GM21423 (cell line): ENCODE data around the gene HHATL.

ENCODE experiments used
- ATAC-seq: cut with Tn5 transposase; IDR thresholded peaks from one replicate; pipeline ENCODE4 v1.9.1; 2021; ENCODE audit warnings: mild to moderate bottlenecking, moderate library complexity; ENCODE audit not compliant: unreplicated experiment

HHATL gene

DNA sequence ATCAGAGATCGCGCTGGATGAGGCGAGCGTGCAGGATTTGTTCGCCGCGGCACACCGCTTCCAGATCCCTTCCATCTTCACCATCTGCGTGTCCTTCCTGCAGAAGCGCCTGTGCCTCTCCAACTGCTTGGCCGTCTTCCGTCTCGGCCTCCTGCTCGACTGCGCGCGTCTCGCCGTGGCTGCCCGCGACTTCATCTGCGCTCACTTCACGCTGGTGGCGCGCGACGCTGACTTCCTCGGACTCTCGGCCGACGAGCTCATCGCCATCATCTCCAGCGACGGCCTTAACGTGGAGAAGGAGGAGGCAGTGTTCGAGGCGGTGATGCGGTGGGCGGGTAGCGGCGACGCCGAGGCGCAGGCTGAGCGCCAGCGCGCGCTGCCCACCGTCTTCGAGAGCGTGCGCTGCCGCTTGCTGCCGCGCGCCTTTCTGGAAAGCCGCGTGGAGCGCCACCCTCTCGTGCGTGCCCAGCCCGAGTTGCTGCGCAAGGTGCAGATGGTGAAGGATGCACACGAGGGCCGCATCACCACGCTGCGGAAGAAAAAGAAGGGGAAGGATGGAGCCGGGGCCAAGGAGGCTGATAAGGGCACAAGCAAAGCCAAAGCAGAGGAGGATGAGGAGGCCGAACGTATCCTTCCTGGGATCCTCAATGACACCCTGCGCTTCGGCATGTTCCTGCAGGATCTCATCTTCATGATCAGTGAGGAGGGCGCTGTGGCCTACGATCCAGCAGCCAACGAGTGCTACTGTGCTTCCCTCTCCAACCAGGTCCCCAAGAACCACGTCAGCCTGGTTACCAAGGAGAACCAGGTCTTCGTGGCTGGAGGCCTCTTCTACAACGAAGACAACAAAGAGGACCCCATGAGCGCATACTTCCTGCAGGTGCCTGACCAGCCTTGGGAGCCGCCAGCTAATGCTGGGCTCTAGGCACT, 16.4 kb downstream of the HHATL start:
- no peak for ATAC-seq

- no peak for ATAC-seq
These were observed 17.2 kb downstream of the HHATL start, which contains the start of gene KLHL40 for GRCh38 chr3:42685363-42685881. KLHL40 (plus strand) TSS chr3:42685537; CDS start chr3:42685619, 82 bp downstream.

DNA sequence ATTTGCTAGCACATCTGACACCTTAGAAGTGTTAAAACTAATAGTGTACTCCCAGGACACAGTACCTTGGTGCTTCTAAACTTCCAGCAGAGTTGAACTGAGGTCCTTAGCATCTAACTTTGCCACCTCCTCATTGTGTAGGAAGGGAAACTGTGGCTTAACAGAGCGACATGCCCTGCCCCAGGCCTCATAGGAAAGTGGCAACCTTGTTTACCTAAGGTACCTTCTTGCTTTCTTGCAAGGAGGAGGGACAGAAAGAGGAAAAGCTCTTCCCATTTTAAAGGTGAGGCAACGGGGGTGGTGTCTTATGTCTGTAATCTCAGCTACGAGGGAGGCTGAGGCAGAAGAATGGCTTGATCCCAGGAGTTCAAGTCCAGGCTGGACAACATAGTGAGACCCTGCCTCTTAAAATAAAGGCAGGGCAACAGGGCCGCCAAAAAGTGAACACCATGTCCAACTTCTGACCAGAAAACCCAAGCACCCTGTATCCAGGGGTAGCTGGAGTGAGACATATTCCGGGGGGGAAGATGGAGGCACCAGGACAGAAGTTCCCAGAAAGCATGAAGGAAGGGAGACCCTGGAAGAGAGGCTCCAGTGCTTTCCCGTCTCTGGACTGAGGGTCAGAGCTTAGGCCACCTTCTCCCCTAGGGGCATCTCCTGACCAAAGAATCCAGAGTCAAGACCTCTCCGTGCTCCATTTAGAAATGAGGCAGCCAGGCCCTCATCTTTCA, 17.8 kb downstream of the HHATL start:
- ATAC-seq: no peak

GRCh38 chr3:42683875-42684598, 18.6 kb downstream of the HHATL start:
- no peak for ATAC-seq

- ATAC-seq: no peak
These were observed 20.1 kb downstream of the HHATL start for GRCh38 chr3:42682301-42683070.

DNA sequence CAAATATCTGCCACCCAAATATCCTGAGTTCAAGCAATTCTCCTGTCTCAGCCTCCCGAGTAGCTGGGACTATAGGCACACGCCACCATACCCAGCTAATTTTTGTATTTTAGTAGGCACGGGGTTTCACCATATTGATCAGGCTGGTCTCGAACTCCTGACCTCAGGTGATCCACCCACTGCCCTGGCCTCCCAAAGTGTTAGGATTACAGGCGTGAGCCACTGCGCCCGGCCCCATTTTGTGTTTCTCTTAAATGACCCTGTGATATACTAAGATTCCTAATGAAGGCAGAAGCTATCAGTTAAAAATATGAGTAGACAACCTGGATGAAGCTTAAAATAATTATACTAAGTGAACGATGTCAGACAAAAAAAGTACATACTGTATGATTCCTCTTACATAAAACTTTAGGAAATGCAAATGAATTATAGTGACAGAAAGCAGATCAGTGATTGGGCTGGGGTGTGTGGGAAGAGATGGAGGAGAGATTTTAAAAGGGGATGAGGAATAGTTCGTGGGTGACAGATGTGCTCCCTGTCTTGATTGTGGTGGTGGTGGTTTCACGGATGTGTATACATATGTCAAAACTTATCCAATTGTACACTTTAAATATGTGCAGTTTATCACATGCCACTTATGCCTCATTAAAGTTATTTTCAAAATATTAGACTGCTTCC, 21.1 kb downstream of the HHATL start:
- ATAC-seq: no peak

DNA sequence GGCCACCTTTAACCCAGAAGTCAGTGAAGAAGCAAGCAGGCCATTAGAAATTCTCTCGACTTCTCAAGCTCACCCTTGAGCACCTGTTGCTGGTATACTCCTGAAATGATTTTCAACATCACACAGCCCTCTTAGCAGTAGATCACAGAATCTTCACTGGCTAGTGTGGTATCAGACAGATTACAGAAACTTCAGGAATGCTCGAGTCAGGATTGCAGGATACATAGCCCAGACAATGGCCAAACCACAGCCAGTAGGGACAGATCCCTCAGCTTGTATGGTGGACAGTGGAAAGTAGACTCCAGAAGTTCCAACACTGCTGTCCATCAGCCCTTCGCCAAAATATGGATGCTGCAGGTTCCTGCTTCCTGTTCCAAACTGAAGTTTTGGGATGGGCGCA, 21.8 kb downstream of the HHATL start:
- ATAC-seq: no peak

- no peak for ATAC-seq
These were observed 22.3 kb downstream of the HHATL start for GRCh38 chr3:42680271-42680670.

DNA sequence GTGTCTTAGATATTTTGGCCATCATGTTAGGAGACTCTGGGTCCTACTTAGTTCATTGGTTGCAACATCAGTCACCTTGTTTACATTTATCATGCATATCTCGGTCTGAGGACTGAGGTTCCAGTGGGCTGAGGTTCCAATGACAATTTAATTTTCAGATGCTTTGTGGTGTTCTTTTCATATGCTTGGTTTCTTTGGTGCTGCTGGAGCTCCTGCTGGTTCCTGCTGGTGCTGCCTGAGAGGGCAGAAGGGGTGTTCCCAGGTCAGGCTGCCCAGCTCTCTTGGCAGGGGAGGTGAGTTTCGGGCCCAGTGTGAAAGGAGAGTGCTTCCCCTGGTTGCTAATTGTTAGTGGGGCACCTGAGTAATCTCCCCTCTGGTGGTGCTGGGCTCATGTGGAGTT, 24.2 kb downstream of the HHATL start:
- ATAC-seq: no peak

DNA sequence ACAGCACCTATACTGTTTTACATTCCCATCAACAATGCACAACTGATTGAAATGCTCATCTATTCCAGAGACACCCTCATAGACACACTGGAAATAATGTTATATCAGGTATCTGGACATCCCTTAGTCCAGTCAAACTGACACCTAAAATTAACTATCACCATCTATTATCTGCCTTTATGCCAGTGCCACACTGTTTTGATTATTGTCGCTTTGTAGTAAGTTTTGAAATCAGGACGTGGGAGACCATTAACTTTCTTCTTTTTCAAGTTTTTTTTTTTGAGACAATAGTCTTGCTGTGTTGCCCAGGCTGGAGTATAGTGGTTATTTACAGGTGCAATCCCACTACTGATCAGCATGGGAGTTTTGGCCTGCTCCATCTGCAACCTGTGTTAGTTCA, 26.7 kb downstream of the HHATL start:
- no peak for ATAC-seq

GRCh38 chr3:42674146-42674545, 28.5 kb downstream of the HHATL start:
- no peak for ATAC-seq

GRCh38 chr3:42673082-42673481, 29.5 kb downstream of the HHATL start:
- no peak for ATAC-seq

GRCh38 chr3:42672515-42672914, 30.1 kb downstream of the HHATL start:
- ATAC-seq: no peak

DNA sequence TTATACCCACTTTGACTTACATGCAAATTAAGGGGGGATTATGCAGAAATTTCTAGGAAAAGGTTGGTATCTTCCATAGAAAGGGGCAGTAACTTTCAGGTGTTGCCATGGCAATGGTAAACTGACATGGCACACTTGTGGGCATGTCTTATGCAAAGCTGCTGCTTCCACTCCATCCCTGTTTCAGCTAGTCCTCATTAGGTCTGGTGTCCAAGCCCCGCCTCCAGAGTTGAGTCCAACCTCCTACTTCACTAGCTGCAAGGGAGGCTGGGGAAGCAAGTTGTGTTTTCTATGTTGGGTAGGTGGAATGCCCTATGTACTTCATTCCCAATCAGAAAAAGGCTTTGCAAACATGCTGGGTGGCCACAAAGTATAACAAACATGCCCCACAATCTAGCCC, 31.9 kb downstream of the HHATL start:
- ATAC-seq: no peak

DNA sequence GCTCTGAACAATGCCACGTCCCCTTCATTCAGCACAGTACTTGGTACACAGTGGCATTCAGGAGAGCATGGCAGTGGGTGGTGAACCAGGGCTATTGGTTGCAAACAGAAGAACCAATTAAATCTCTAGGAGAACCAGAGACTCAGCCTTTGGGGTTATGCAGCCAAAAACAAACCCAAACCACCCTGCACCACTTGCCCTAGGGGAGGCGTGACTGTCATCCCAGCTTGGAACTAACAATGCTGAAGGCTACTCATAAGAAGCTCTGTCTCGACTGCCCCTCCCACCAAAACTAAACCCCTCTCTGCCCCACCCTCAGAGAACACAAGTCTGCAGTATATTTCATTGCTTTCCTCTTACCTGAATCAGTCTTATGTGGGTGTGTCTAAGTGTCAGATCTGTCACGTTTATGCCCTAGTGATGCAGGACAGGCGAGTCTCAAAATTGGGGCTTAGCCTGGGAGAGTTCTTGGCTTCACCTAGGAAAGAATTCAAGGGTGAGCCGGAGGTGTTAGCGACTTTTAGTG, 32.5 kb downstream of the HHATL start:
- no peak for ATAC-seq

DNA sequence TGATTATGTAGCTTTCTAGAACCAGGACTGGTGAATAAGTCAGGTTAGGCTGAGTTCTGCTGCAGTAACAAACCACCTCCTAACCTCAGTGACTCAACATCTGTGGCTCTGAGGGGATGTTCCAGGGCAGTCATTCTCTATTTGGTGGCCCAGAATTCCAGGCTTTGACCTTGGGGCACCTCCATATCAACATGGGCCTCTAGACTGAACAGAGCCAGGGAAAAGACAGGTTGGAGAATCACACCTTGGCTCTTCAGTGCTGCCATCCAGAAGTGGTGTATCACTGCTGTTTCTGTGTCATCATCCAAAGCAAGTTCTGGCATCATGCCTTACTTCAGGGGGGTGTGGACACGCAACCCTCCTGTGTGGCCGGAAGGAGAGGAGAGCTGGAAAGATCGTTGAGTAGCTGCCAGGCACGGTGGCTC, 33.8 kb downstream of the HHATL start:
- ATAC-seq: no peak

DNA sequence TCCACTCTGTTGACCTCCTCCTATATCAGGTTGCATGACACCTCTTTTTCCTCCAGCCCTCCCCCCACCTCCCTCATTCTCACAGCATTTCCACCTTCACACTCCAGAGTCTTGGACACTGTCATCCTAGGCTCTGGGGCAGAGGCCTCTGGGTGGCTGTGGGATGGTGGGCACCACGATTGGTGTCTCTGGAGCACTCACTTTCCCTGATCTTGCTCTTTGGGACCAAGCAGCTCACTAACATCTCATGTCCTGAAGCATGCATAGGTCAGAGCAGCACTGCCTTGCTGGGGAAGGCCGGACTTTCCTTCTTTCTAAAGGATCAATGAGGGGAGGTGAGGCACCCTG, 34.2 kb downstream of the HHATL start:
- no peak for ATAC-seq

- no peak for ATAC-seq
These were observed 34.8 kb downstream of the HHATL start for GRCh38 chr3:42667523-42668412.

DNA sequence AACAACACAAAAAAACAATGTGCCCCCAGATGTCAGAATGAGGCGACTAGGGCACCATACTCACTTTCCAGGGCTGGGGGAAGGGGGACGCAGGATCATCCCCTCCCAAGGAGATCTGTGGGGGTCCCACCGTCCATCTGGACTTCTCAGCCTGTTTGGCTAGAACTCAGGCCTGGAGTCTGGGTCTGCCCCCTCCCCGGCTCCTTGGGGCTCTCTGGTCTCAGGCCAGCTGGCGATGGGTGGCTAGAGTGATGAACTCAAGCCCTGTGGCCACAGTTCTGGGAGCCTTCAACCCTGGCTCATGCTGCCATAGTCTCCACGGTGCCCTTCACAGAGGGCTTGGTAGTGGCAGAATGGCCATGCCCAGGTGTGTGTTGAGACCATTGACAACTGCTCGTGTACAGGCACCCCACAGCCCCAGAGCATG, 35.5 kb downstream of the HHATL start:
- ATAC-seq: no peak
